DND-41 (cell line): ENCODE data around the gene CD19.

Experiments
- ATAC-seq: fragments of 200-7000 bp; cut with Tn5 transposase; 3 replicates; pipeline ENCODE4 v1.9.1; 2021; ENCODE audit warnings: low read depth; ENCODE audit not compliant: insufficient read depth
- DNase-seq: peaks from one replicate; pipeline ENCODE4 v3.0.0-alpha.2; 2020
- H2AFZ ChIP-seq: 2 replicates; pipeline ENCODE4 v1.6.0; 2012; ENCODE audit warnings: low read depth, low read length
- H3K27ac ChIP-seq: 2 replicates; pipeline ENCODE4 v1.5.1; 2012; ENCODE audit warnings: low read length, inconsistent platforms
- H3K27me3 ChIP-seq: fragments of 200-600 bp; sonication (generic); 2 replicates; pipeline ENCODE4 v1.6.0; 2012; ENCODE audit warnings: low read length, mild to moderate bottlenecking, inconsistent platforms; ENCODE audit not compliant: insufficient read depth, poor library complexity
- H3K36me3 ChIP-seq: 2 replicates; pipeline ENCODE4 v1.5.1; 2012; ENCODE audit warnings: low read length, inconsistent platforms; ENCODE audit not compliant: insufficient read depth
- H3K4me1 ChIP-seq: 2 replicates; pipeline ENCODE4 v1.5.1; 2012; ENCODE audit warnings: mild to moderate bottlenecking, low read length; ENCODE audit not compliant: insufficient read depth
- H3K4me2 ChIP-seq: 2 replicates; pipeline ENCODE4 v1.6.0; 2012; ENCODE audit warnings: mild to moderate bottlenecking, moderate library complexity, low read length, inconsistent platforms; ENCODE audit not compliant: insufficient read depth
- H3K4me3 ChIP-seq, 2 experiments: fragments of 200-600 bp in 1 of 2; shearing (Covaris generic) in 1 of 2; 2 replicates each; pipeline ENCODE4 v1.5.1; 2012 to 2016; ENCODE audit warnings: inconsistent platforms in 2 of 2, low read length in 2 of 2, mild to moderate bottlenecking in 2 of 2, low read depth in 1 of 2, moderate library complexity in 1 of 2
- H3K79me2 ChIP-seq: 2 replicates; pipeline ENCODE4 v1.6.0; 2012; ENCODE audit warnings: low read length, inconsistent platforms; ENCODE audit not compliant: insufficient read depth
- H3K9ac ChIP-seq: 2 replicates; pipeline ENCODE4 v1.6.0; 2012; ENCODE audit warnings: low read depth, mild to moderate bottlenecking, inconsistent platforms, low read length, moderate library complexity
- H3K9me3 ChIP-seq: 2 replicates; pipeline ENCODE4 v1.5.1; 2012; ENCODE audit warnings: low read length, moderate library complexity, mild to moderate bottlenecking, inconsistent platforms; ENCODE audit not compliant: insufficient read depth, severe bottlenecking
- H4K20me1 ChIP-seq: 2 replicates; pipeline ENCODE4 v1.6.0; 2012; ENCODE audit warnings: low read length; ENCODE audit not compliant: insufficient read depth
- EZH2 ChIP-seq: IDR thresholded peaks from 3 replicates; pipeline ENCODE4 v1.6.1; 2012; ENCODE audit warnings: borderline replicate concordance, low read depth, mild to moderate bottlenecking, moderate library complexity, low read length, inconsistent platforms; ENCODE audit not compliant: severe bottlenecking
- TF ChIP-seq, protein P1 (sequence below): IDR thresholded peaks from 2 replicates; pipeline ENCODE4 v1.5.1; 2012; ENCODE audit warnings: borderline replicate concordance, low read length, moderate library complexity, mild to moderate bottlenecking; ENCODE audit not compliant: poor library complexity, severe bottlenecking; ENCODE audit errors: extremely low read depth

Gene CD19

DNA sequence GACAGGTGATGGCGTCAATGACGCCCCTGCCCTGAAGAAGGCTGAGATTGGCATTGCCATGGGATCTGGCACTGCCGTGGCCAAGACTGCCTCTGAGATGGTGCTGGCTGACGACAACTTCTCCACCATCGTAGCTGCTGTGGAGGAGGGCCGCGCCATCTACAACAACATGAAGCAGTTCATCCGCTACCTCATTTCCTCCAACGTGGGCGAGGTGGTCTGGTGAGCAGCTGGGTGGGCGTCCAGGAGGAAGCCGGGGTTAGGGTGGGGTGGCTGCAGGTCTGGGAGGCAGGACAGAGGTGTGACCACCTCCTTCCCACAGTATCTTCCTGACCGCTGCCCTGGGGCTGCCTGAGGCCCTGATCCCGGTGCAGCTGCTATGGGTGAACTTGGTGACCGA, 29.9 kb upstream of the CD19 start:
- no peaks in the 10 kb centered on the region for H3K27me3 ChIP-seq

DNA sequence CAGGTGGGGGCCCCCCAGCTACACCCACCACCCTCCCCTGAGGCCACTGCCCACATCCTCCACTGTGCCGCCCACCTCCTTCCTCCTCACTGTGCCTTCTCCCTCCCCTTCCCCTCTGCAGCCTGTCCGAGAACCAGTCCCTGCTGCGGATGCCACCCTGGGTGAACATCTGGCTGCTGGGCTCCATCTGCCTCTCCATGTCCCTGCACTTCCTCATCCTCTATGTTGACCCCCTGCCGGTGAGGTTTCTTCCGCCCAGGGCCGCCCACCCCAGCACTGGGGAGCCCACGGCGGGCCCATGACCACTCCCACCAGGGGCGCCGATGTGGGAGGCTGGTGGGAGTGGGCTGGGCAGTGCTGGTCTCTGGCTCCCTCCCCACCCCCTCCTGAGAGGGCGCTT, 28.9 kb upstream of the CD19 start:
- TF ChIP-seq EZH2 = no peak
- TF ChIP-seq, protein P1, sequence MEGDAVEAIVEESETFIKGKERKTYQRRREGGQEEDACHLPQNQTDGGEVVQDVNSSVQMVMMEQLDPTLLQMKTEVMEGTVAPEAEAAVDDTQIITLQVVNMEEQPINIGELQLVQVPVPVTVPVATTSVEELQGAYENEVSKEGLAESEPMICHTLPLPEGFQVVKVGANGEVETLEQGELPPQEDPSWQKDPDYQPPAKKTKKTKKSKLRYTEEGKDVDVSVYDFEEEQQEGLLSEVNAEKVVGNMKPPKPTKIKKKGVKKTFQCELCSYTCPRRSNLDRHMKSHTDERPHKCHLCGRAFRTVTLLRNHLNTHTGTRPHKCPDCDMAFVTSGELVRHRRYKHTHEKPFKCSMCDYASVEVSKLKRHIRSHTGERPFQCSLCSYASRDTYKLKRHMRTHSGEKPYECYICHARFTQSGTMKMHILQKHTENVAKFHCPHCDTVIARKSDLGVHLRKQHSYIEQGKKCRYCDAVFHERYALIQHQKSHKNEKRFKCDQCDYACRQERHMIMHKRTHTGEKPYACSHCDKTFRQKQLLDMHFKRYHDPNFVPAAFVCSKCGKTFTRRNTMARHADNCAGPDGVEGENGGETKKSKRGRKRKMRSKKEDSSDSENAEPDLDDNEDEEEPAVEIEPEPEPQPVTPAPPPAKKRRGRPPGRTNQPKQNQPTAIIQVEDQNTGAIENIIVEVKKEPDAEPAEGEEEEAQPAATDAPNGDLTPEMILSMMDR = no peak
- Histone ChIP-seq H3K9ac (no peak overlapping the region), H3K27me3 (no peaks in the 10 kb centered on the region), H2AFZ (no peak overlapping the region), H3K27ac (no peak overlapping the region), H3K4me1 (peaks cover 4% of the 10 kb centered on the region), H3K36me3 (peaks cover 18% of the 10 kb centered on the region), H3K4me3 (no peak overlapping the region), H3K9me3 (no peaks in the 10 kb centered on the region), H3K4me2 (no peak overlapping the region), H4K20me1 (no peaks in the 10 kb centered on the region), H3K79me2 (no peaks in the 10 kb centered on the region)
- ATAC-seq = peak; percentile 27; the same call in 1 of the 3 replicates
- peak; percentile 15 for DNase-seq

More for the DNA sequence above, 29.9 kb upstream of the CD19 start:
- no peaks in the 10 kb centered on the region for H3K79me2 ChIP-seq
- ATAC-seq (no peak), DNase-seq (no peak)
- H3K27ac ChIP-seq = no peak overlapping the region
- H4K20me1 ChIP-seq = no peaks in the 10 kb centered on the region
- H3K9ac ChIP-seq = no peak overlapping the region
- H2AFZ ChIP-seq = no peak overlapping the region
- H3K4me2 ChIP-seq = no peak overlapping the region
- H3K9me3 ChIP-seq = no peaks in the 10 kb centered on the region
- H3K4me3 ChIP-seq = no peak overlapping the region
- TF ChIP-seq, protein P1 = no peak
- no peak for TF ChIP-seq EZH2
- peaks cover 4% of the 10 kb centered on the region for H3K4me1 ChIP-seq
- H3K36me3 ChIP-seq = peaks cover 18% of the 10 kb centered on the region

DNA sequence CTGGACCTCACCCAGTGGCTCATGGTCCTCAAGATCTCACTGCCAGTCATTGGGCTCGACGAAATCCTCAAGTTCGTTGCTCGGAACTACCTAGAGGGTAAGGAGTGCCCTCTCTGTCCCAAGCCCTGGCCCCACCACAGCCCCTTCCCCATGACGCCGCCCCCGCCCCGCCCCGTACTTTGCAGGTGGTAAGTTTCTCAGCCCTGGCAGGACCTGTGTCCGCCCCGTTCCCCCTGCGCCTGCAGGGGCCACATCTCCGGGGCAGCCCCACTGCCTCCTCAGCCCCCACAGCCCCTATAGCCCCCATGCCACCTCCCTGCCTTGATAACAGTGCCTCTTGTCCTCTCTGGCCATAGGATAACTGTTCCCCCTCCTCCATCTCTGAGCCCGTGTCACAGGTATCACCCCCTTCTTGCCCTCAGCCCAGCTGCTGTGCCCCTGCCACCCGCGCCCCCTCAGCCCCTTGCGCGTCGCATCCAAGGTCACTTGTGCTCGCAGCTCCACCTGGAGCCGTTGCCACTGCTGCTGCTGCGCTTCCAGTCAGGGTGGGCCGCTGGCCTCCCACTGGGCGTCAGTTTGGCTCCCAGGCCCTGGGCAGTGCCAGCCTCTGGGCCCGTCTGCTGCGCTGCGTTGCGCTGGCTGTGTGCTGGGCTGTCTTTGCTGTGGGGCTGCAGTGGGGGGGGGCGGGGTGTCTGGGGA, 28.3 kb upstream of the CD19 start:
- Histone ChIP-seq H3K27me3 (no peaks in the 10 kb centered on the region), H4K20me1 (no peaks in the 10 kb centered on the region), H2AFZ (no peak overlapping the region), H3K9ac (no peak overlapping the region), H3K27ac (no peak overlapping the region), H3K36me3 (peaks cover 23% of the 10 kb centered on the region), H3K4me2 (no peak overlapping the region), H3K9me3 (no peaks in the 10 kb centered on the region), H3K4me1 (peaks cover 4% of the 10 kb centered on the region), H3K79me2 (no peaks in the 10 kb centered on the region), H3K4me3 (no peak overlapping the region)
- no peak for TF ChIP-seq EZH2
- TF ChIP-seq, protein P1 = no peak
- ATAC-seq (no peak), DNase-seq (no peak)

DNA sequence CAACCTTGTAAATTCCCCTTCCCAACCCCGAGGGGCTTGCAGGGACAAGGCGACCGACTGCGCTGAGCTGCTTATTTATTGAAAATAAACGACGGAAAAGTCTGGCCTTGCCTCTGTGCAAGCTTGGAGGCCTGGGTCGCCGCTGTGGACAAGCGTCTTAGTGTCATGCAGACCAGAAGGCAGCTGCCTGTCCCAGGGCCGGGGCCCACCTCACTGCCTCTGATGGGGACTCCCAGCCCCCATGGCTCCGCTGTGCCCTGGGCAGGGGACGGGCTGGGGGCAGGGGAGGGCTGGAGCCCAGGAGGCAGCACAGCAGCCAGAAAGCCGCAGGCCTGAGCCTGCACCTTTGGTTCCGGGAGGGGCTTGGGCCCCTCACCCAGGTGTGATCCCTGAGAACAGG, 27.4 kb upstream of the CD19 start:
- H3K79me2 ChIP-seq = no peaks in the 10 kb centered on the region
- H4K20me1 ChIP-seq = no peaks in the 10 kb centered on the region
- TF ChIP-seq EZH2 = no peak
- TF ChIP-seq, protein P1 = no peak
- peaks cover 4% of the 10 kb centered on the region for H3K4me1 ChIP-seq
- H3K4me3 ChIP-seq = no peak overlapping the region
- no peaks in the 10 kb centered on the region for H3K27me3 ChIP-seq
- H3K27ac ChIP-seq = no peak overlapping the region
- ATAC-seq (no peak), DNase-seq (no peak)
- no peak overlapping the region for H3K9ac ChIP-seq
- no peaks in the 10 kb centered on the region for H3K9me3 ChIP-seq
- no peak overlapping the region for H2AFZ ChIP-seq
- H3K36me3 ChIP-seq = peaks cover 25% of the 10 kb centered on the region
- no peak overlapping the region for H3K4me2 ChIP-seq
